Activated T-cell treated with anti-CD3 and anti-CD28 coated beads, Interleukin-2, amount 50 U/mL, for 1 hour (primary cell): Measurements from ENCODE around the gene PLEKHA4.
"Not testable (repeated sequence)": the region's sequence is repeated elsewhere in the genome, so short reads cannot be mapped to it uniquely, and the experiment has no call there.

ENCODE experiments used
- DNase-seq: peaks from one replicate; pipeline ENCODE4 v3.0.0-alpha.2; 2020

Gene PLEKHA4

DNA sequence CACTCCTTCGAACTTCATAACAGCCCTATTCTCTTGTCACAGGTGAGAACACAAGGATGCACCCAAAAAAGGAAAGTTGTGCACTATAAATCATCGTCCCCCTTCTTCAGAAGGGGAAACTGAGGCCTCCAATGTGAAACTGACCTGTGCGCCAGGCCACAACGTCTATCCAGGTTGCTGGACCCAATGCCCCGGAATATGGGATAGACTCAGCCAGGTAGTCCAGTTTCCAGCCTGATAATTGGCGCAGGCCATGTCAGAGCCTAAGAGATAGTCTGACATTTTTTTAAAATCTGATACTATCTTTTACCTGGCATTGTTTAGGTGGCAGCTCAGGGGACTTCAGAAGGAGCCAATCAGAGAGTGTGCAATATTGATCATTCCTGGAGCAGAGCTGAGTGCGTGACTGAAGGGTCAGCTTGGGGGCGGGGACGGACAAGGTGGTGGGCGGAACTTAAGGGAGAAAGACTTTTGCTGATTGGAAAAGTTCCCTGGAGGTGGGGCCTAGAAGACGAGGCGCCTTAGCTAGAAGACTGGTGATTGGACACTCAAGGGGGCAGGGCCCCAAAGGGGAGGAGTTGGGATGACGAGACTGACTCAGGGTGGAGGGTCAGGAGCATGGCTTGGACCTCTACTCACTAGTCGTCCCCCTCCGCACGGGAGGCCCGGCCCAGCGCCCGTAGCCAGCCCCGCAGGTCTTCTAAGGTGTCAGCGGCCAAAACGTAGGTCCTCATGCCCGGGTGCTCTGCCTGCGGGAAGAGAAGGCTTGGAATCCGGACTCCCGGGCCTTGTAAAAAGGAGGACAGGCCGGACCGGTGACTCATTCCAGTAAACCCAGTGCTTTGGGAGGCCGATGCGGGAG lies 8.5 kb downstream of the PLEKHA4 start:
- DNase-seq: no peak

DNA sequence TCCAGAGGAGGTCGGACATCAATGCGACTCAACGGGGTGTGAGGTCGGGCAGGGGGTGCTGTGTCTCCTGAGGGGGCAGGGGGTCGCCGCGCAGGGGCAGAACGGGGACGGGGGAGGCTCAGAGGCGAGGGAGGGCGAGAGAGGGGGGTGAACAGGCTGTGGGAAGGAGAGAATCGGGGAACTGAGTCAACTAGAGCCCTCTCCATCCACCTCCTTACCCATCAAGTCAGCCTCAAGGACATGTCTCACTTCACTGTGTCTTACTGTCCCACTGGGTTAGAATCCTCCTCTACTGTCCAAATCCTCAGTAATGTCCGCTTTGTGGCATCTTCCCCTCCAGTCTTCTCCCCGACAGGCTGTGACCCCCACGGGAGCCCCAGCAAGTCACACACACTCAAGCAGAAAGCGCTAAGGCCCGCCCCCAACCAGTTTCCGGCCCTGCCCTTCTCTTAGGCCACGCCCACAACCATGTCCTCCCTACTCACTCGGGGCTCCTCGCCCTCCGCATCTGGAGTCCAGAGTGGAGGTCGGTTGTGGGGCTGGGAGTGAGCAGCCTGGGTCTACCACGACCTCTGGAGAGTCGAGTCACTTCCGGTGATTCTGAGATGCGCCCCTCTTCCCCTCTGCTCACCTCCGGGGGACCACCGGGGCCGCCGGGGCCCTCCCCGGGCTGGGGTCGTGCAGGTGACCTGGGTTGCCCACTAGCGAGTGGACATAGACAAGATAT lies 9.3 kb downstream of the PLEKHA4 start:
- DNase-seq: peak; percentile 79

DNA sequence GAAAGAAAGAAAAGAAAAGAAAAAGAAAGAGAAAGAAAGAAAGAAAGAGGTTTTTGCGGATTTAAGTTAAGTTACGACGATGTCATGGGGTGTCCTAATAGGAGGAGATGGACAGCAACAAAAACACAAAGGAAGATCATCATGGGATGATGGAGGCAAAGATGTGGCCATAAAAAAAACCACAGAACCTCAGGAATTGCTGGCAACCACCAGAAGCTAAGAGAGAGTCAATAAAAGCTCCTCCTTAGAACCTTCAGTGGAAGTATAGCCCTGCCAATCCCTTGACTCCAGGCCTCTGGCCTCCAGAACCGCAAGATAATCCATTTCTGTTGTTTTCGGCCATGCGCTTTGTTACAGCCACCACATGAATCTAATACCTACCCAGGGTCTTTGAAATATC lies 11.5 kb downstream of the PLEKHA4 start:
- no peak for DNase-seq

DNA sequence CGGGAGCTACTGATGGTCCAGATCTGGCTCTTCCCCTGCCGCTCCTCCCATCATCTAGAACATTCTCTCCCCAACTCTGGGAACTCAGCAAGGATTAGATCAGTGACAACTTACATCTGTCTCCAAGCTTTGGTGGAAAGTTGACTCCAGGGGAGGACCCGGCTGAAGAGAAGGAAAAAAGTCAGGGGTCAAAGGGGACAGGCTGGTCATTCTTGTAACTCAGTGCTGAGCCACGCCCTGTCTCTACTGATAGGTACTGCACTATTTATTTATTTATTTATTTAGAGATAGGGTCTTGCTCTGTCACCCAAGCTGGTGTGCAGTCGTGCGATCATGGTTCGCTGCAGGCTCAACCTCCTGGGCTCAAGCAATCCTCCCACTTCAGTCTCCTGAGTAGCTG lies 14.3 kb downstream of the PLEKHA4 start:
- DNase-seq: no peak

DNA sequence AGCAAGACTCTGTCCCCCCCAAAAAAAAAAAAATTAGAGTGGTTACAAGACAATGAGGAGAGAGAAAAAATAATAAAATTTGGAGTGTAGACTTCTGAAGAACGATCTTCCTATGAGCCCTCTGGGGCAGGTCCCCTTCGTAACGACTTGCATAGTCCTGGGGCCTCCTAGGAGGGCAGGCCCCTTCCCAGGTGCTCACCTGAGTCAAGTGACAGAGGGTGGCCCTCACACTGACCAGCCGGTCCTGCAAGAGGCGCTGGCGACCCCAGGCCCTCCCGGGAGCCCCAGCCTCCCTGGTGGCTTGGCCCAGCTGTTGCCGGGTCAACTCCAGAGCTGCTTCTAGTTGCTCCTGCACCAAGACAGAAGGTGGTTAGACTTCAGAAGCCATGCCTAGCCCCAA lies 14.9 kb downstream of the PLEKHA4 start:
- no peak for DNase-seq

DNA sequence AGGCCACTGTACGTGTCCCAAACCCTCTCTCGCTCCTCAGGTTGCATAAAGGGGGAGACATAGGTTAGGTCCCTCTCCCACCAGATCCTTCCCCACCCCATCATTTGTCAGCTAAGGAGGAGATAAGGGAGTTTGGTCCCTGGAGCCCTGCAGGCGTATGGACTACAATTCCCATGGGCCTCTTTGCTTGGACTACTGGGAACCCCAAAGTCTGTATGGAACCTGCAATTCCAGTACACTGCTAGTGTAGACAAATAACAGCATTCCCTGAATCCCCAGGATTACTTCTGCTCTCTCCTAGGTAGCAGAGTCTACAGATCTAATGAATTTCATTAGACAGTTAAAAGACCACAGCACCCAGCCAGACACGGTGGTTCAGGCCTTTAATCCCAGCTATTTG lies 16.1 kb downstream of the PLEKHA4 start:
- DNase-seq: no peak

DNA sequence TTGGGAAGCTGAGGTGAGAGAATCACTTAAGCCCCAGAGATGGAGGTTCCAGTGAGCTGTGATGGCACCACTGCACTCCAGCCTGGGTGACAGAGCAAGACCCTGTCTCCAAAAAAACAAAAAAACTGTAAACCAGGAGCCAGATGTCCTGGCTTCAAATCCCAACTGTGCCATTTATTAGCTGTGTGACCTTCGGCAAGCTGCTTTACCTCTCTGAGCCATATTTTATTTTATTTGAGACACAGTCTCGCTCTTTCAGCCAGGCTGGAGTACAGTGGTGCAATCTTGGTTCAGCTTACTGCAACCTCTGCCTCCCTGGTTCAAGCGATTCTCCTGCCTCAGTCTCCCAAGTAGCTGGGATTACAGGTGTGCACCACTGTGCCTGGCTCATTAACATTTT lies 21.8 kb downstream of the PLEKHA4 start:
- not testable (repeated sequence) for DNase-seq

DNA sequence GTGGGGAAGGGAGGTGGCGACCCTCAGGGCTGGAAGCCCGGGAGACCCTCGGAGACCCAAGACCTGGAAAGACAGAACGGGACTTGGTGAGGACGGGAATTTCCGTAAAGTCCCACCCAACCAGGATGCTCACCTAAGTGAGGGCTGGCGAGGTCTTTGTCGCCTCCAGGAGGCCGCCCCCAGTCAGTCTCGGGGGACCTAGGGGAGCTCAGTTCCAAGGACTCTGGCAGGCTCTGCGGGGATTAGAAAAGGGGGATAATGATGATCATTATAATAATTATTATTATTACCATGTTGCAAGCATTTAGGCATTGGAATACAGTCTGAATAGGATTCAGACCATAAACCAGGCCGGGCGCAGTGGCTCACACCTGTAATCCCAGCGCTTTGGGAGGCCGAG lies 23.0 kb downstream of the PLEKHA4 start:
- DNase-seq: no peak

DNA sequence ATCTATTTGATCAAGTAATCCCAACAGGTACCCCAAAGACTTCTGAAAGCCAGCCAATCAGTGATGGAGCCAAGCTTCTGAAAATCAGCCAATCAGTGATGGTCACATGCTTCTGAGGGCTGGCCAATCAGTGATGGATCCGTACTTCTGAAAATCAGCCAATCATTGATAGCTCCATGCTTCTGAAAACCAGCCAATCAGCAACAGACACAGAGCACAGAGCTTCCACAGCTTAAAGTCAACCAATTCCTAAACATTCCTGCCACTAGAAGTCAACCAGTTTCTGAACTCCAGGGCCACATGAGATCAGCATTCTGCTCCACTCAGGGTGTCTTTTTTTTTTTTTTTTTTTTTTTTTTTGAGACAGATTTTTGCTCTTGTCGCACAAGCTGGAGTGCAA lies 23.9 kb downstream of the PLEKHA4 start:
- no peak for DNase-seq

DNA sequence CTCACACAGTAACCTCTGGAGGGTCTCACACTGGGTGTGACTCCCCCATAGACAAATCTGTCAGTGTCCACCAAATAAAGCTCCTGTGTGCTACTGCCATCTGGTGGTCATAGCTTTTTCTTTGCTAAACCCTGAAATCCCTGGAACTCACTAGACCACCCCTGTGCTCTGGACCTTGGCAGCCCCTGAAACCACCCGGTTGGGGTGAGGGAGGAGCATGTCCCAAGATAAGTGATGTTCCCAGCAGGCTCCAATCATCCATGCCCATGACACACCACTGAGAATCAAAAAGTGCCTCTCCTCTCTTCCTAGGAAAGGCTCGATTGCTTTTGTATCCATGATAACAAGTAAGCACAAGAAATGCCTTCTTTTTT lies 25.6 kb downstream of the PLEKHA4 start:
- DNase-seq: peak; percentile 49

DNA sequence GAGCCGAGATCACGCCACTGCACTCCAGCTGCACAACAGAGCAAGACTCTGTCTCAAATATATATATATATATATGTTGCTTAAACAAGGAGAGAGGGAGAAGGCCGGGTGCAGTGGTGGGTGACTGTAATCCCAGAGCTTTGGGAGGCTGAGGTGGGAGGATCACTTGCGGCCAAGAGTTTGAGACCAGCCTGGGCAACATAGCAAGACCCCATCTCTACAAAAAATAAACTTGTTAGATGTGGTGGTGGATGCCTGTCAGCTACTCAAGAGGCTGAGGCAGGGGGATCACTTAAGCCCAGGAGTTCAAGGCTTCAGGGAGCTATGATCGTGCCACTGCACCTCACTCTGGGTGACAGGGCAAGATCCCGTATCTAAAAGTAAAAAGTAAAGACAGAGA lies 26.8 kb downstream of the PLEKHA4 start:
- DNase-seq: no peak

DNA sequence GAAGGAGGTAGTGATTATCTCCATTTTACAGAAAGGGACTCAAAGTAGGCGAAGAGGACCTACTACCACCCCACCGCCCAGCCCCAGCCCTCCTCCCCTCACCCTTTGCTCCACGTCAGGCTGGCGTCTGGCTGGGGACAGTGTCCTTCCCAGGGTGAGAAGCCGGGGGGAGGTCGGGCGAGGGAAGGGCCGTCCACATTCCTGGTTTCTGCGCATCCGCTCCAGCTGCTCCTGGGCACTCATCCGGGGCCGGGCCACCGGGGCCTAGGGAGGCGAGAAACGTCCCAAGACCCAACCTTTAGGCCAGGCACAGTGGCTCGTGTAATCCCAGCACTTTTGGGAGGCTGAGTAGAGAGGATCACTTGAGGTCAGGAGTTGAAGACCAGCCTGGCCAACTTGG lies 27.4 kb downstream of the PLEKHA4 start:
- no peak for DNase-seq

DNA sequence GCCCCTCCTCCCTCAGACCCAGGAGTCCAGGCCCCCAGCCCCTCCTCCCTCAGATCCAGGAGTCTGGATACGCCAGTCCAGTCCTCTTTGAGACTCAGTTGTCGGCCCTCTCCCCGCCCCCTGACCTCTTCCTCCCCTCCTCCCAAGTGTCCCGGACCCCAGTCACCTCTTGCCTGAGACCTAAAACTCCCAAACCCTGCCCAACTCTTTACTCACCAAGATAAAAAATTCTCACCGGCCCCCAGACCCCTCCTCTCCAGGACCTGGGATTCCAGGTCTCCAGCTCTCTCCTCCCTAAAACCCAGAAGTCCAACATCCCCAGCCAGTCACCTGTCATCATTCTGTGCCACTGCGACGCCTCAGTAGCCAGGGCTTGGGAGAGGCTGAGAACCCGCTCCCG lies 30.7 kb downstream of the PLEKHA4 start:
- DNase-seq: no peak

DNA sequence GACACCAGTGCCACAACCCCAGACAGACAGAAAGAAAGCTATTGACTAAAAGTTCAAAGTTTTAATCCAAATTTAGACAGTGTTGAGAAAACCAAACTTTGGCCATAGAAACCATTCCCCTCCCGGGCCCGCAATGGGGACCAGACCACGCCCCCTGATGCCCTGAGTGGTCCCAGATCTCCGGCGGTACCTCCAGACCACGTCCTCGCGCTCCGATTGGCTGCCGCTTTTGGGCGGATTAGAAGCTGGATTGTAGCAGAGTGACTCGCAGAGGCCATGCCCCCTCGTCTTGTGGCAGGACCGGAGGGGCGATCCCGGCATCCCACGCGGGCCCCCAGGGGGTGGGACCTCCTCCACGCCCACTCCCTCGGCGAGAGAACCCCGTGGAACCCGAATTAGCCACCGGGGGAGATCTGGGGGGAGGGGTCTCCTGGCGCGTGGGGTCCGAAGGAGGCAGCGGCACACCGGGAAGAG lies 31.3 kb downstream of the PLEKHA4 start:
- DNase-seq: peak; percentile 78

DNA sequence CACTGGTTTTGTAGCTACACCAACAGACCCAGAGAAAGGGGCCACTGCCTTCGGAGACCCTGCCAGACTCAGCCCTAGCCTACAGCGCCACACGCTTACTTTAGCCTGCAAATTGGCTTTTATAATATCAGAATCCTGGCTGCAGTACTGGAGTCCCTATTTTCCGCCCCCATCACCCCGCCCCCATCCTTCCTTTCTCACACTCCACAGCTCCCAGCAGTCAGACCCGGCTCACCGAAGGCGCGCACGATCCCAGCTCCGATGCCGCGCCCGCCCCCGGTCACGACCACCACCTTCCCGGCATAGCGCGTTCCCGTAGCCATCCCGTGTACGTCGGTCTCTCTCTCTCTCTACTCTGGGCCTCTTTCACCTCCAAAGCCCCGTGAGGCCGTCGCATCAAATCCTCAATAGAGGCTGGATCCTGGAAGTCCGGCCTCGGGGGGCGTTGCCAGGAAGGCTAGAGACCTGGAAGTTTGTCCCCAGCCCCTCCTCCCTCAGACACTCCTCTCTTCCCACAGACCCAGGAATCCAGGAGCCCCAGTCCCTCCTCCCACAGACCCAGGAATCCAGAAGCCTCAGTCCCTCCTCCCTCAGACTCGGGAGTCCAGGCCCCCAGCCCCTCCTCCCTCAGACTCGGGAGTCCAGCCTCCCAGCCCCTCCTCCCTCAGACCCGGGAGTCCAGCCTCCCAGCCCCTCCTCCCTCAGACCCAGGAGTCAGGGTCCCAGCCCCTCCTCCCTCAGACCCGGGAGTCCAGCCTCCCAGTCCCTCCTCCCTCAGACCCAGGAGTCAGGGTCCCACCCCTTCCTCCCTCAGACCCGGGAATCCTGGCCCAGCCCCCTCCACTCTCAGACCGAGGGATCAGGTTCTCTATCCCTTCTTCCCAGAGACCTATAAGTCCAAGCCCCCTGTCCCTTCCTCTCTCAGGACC lies 32.1 kb downstream of the PLEKHA4 start, which contains the start of gene HSD17B14:
Gene HSD17B14, minus strand, starts transcription at position 403 of the 929 bp plus-strand sequence. Its CDS starts 80 bp downstream, at position 323.
- no peak for DNase-seq

DNA sequence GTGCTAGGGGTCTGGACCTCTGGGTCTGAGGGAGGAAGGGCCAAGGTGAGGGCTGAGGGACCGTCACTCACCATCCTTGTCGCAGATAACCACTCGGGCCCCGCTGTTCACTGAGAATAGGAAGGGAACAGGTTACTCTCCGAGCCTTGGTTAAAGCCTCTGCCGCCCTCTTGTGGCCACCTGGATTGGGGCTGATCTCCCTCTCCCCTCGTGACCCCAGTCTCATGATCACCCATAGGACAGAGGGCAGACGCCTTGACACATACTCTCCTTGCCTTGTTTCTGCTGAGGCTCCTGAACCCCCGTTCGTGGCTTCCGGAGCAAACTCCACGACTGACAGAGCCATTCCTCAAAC lies 32.7 kb downstream of the PLEKHA4 start:
- DNase-seq: peak; percentile 93

DNA sequence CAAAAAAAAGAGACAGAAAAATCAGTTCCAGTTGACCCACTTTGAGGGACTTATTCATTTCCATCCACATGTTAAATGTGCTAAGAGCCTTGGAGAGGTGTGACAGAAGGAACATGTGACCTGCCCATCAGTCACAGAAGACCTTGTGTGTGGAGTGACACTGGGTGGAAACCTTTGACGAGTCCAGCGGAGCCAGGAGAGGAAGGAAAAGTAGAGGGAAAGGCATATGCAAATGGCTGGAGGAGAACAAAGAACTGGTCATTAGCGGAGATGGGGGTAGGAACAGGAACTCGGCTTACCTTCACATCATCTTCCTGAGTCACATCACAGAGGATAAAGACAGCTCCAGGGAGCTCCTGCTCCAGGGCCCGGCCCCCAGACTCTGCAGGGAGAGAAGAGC lies 34.4 kb downstream of the PLEKHA4 start:
- DNase-seq: no peak

DNA sequence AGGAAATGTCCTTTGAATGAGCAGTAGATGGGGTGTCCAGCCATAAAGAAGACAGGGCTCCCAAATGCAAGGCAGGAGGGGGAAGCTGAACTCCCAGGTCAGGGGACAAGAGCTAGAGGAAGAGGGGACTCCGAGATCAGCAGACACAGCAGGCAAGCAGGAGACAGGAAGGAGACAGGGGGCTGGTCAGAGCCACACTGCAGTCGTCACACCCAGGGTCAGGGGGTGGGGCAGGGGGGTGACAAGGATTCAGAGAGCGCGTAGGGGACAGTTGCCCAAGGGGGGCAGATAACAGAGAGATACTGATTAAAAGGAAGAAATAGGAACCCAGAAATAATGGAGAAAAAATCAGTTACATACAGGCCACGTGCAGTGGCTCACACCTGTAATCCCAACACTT lies 35.4 kb downstream of the PLEKHA4 start:
- DNase-seq: no peak

DNA sequence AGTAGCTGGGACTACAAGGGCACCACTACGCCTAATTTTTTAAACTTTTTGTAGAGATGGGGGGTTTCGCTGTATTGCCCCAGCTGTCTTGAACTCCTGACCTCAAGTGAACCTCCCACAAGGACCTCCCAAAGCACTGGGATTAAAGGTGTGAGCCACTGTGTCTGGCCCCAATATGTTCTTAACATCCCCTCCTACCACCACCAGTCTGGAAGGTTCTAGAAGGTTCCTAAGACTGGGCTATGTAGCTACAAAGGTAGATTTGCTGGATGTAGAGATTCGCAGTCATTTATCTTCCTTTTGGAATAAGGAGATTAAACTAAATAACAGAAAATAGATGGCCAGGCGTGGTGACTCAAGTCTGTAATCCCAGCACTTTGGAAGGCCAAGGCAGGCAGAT lies 37.5 kb downstream of the PLEKHA4 start:
- no peak for DNase-seq

DNA sequence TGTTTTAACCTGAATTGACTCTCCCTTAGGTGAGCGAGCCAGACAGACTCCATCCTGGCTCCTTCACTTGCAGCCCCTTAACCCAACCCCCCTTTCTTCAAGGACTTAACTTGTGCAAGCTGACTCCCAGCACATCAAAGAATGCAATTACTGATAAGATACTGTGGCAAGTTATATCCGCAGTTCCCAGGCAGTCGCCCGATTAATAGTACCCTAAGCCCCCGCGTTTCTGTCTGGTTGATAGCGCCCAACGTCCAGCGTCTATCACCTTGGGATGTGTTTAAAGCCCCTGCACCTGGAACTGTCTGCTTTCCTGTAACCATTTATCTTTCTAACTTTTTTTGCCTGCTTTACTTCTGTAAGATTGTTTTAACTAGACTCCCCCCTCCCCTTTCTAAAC lies 38.3 kb downstream of the PLEKHA4 start:
- DNase-seq: no peak

DNA sequence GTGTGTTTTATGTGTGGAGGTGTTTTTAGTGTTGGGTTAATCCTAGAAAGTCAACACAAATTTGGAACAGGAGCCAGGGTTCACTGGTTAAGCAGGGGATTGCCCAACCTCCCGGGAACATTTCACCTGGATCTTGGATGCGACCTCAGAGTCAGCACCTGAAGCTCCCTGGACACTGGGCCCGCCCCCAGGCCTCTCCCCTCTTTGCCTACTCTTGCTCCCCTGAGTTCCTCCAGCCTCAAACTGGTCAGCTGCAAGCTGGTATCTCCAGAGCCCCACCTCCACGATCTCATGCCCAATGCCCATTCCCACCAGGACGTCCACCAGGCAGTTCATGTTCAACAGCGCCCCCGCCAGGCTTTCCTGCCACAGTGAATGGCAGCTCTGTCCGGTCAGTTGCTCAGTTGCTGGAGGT lies 41.8 kb downstream of the PLEKHA4 start:
- DNase-seq: no peak

DNA sequence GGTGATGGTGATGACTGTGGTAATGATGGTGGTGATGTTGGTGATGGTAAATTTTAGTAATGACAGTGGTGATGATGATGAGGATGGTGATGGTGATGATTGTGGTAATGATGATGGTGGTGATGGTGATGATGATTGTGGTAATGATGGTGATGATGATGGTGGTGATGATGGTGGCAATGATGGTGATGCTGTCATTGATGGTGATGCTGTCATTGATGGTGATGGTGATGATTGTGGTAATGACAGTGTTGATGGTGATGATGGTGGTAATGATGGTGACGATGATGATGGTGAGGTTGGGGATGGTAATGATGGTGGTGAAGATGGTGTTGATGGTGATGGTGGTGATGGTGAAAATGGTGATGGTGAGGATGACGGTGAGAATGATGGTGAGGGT lies 45.9 kb downstream of the PLEKHA4 start:
- no peak for DNase-seq

DNA sequence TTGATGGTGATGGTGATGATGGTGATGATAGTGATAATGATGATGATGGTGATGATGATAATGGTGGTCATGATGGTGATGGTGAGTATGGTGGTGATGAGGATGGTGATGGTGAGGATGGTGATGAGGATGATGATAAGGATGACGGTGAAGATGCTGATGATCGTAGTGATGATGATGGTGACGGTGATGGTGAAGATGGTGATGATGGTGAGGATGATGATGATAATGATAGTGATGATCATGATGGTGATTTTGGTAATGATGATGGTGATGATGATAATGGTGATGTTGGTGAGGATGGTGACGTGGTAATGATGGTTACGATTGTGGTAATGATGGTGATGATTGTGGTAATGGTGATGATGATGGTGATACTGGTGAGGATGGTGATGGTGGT lies 46.8 kb downstream of the PLEKHA4 start:
- DNase-seq: no peak
